Ishikawa (cell line): ENCODE results near the gene CCDC91.

Experiments
- CEBPB ChIP-seq: IDR thresholded peaks from 2 replicates; pipeline ENCODE4 v1.6.1; 2012
- CREB1 ChIP-seq: IDR thresholded peaks from 2 replicates; pipeline ENCODE4 v1.6.1; 2012; ENCODE audit warnings: low read depth
- EGR1 ChIP-seq: IDR thresholded peaks from 2 replicates; pipeline ENCODE4 v1.6.1; 2012
- EP300 ChIP-seq: IDR thresholded peaks from 2 replicates; pipeline ENCODE4 v1.6.1; 2012; ENCODE audit warnings: borderline replicate concordance
- FOXM1 ChIP-seq: IDR thresholded peaks from 2 replicates; pipeline ENCODE4 v1.6.1; 2012; ENCODE audit warnings: low read depth, borderline replicate concordance
- MAX ChIP-seq: IDR thresholded peaks from 2 replicates; pipeline ENCODE4 v1.6.1; 2012
- NFIC ChIP-seq: IDR thresholded peaks from 2 replicates; pipeline ENCODE4 v1.6.1; 2012
- RAD21 ChIP-seq: IDR thresholded peaks from 2 replicates; pipeline ENCODE4 v1.6.1; 2012; ENCODE audit warnings: low read depth
- REST ChIP-seq: IDR thresholded peaks from 2 replicates; pipeline ENCODE4 v1.6.1; 2012; ENCODE audit warnings: low read depth, mild to moderate bottlenecking
- TAF1 ChIP-seq: IDR thresholded peaks from 2 replicates; pipeline ENCODE4 v1.6.1; 2012; ENCODE audit warnings: low read depth, mild to moderate bottlenecking
- TCF12 ChIP-seq: IDR thresholded peaks from 2 replicates; pipeline ENCODE4 v1.6.1; 2012; ENCODE audit warnings: low read depth
- TEAD4 ChIP-seq: IDR thresholded peaks from 2 replicates; pipeline ENCODE4 v1.6.1; 2012
- USF1 ChIP-seq: IDR thresholded peaks from 2 replicates; pipeline ENCODE4 v1.6.1; 2012
- YY1 ChIP-seq: IDR thresholded peaks from 2 replicates; pipeline ENCODE4 v1.6.1; 2012; ENCODE audit warnings: low read depth
- ZBTB7A ChIP-seq: IDR thresholded peaks from 2 replicates; pipeline ENCODE4 v1.6.1; 2012; ENCODE audit warnings: low read depth

Gene CCDC91

GRCh38 chr12:28537474-28537873, 347.2 kb downstream of the CCDC91 start:
- no peak for TF ChIP-seq ZBTB7A

- TF ChIP-seq EP300 (no peak), NFIC (no peak), YY1 (no peak), TAF1 (no peak), ZBTB7A (no peak), EGR1 (no peak), MAX (no peak), TCF12 (no peak), CREB1 (no peak), TEAD4 (no peak), USF1 (no peak), FOXM1 (no peak), CEBPB (no peak), RAD21 (no peak), REST (no peak)
Observed at GRCh38 chr12:28539691-28540323, 349.6 kb downstream of the CCDC91 start.

DNA sequence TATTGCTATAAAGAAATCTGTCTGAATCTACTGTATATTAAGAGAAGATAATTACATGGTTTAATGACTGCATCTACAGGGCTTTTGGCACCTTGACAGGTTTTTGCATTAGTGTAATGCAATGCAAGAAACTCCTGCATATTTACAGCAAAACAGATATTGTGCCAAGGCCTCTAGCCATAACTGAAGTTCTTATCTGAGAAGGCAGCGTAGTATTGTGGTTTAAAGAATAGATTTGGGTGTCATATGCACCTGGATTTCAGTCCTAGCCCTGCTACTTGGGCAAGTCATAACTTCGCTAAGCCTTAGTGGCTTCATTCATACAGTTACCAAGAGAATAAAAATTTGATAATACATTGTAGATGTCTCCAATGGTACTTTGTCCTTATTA, 350.1 kb downstream of the CCDC91 start:
- no peak for TF ChIP-seq REST
- no peak for TF ChIP-seq TEAD4
- no peak for TF ChIP-seq MAX
- TF ChIP-seq TAF1: no peak
- no peak for TF ChIP-seq FOXM1
- no peak for TF ChIP-seq TCF12
- TF ChIP-seq EGR1: no peak
- no peak for TF ChIP-seq EP300
- no peak for TF ChIP-seq YY1
- TF ChIP-seq USF1: no peak
- TF ChIP-seq CEBPB: no peak
- TF ChIP-seq RAD21: no peak
- no peak for TF ChIP-seq NFIC
- no peak for TF ChIP-seq ZBTB7A
- TF ChIP-seq CREB1: no peak

DNA sequence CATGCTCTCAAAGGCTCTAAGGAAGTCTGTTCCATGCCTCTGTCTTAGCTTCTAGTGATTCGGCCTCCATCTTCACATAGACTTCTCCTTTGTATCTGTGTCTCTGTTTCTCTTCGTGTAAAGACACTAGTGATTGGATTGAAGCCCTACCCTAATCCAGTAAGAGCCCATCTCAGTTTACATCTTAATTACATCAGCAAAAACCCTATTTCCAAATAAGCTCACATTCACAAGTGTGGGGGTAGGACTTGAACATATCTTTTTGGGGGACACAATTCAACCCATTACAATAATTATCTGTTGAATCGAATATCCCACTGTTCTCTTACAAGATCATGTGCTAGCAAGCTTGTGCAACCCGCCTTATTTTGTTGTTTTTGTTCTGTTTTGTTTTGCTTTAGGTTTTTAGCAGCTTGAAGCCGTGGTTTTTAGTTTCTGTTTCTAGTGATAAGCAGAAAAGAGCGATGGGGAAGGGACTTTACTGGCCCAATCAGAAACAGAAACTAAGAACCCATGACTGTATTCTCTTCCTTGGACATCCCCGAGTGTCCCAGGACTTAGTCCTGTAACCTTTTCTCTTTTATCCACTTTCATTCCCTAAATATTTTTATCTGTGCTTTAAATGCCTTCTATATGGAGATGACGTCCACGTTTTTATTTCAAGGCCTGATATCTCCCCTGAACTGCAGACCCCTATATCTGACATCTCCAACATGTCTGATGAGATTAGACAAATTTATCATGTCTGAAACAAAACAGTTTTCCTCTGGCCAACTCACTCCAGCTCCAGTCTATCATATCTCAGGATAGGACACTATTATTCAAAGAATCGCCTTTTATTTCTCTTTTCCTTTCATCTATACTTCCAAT, 353.0 kb downstream of the CCDC91 start:
- no peak for TF ChIP-seq ZBTB7A
- TF ChIP-seq EGR1: no peak
- TF ChIP-seq NFIC: no peak
- no peak for TF ChIP-seq USF1
- no peak for TF ChIP-seq CEBPB
- TF ChIP-seq TEAD4: no peak
- TF ChIP-seq REST: no peak
- TF ChIP-seq MAX: no peak
- no peak for TF ChIP-seq CREB1
- no peak for TF ChIP-seq RAD21
- TF ChIP-seq YY1: no peak
- TF ChIP-seq EP300: no peak
- no peak for TF ChIP-seq FOXM1
- no peak for TF ChIP-seq TCF12
- TF ChIP-seq TAF1: no peak
